CD14-positive monocyte (primary cell): ENCODE data around the gene FBXO28. TPM values are rescaled to one million over a fixed set of nuclear protein-coding genes. Genes with fewer than 3 reads are reported as not detected.

Source experiments
- DNase-seq, 3 donors: peaks; one replicate each; pipeline ENCODE4 v3.0.0-alpha.2; 2011 to 2022
- H2AFZ ChIP-seq: 2 replicates; pipeline ENCODE4 v1.6.0; 2012; ENCODE audit warnings: mild to moderate bottlenecking, low read depth, low read length, inconsistent platforms; ENCODE audit not compliant: insufficient read depth, poor library complexity, severe bottlenecking
- H3K27ac ChIP-seq, 2 donors: 1 replicate in 1 of 2; 2 replicates in 1 of 2; pipeline ENCODE4 v1.5.1; 2012 to 2013; ENCODE audit warnings: low read length in 2 of 2, control low read depth in 1 of 2, inconsistent platforms in 1 of 2, low read depth in 1 of 2, mild to moderate bottlenecking in 1 of 2
- H3K27me3 ChIP-seq, 2 donors: one replicate each; pipeline versions ENCODE4 v1.6.0 to v1.6.1; 2011 to 2013; ENCODE audit warnings: low read length in 2 of 2; ENCODE audit not compliant: control insufficient read depth in 2 of 2, insufficient read depth in 2 of 2
- H3K36me3 ChIP-seq, 2 donors: replicated peaks in 1 of 2; 1 replicate in 1 of 2; 2 replicates in 1 of 2; pipeline versions ENCODE4 v1.5.1 to v1.6.1; 2012 to 2013; ENCODE audit warnings: low read length in 2 of 2, control low read depth in 1 of 2, inconsistent platforms in 1 of 2, mild to moderate bottlenecking in 1 of 2; ENCODE audit not compliant: insufficient read depth in 2 of 2, control insufficient read depth in 1 of 2
- H3K4me1 ChIP-seq, 2 donors: 1 replicate in 1 of 2; 2 replicates in 1 of 2; pipeline versions ENCODE4 v1.5.1 to v1.6.1; 2012 to 2013; ENCODE audit warnings: low read length in 2 of 2, control low read depth in 1 of 2, inconsistent platforms in 1 of 2, mild to moderate bottlenecking in 1 of 2, moderate library complexity in 1 of 2; ENCODE audit not compliant: insufficient read depth in 2 of 2, control insufficient read depth in 1 of 2
- H3K4me2 ChIP-seq: replicated peaks from 2 replicates; pipeline ENCODE3; 2012; ENCODE audit warnings: low read length, moderate library complexity, mild to moderate bottlenecking; ENCODE audit not compliant: poor library complexity, severe bottlenecking; ENCODE audit errors: extremely low read depth
- H3K4me3 ChIP-seq, 3 experiments: fragments of 200-600 bp in 1 of 3; sonication (generic) in 1 of 3; replicated peaks in 1 of 3; 1 replicate in 2 of 3; 2 replicates in 1 of 3; pipeline ENCODE4 v1.5.1; 2011 to 2013; ENCODE audit warnings: low read length in 3 of 3, mild to moderate bottlenecking in 3 of 3, control low read depth in 2 of 3, low read depth in 2 of 3, inconsistent platforms in 1 of 3, moderate library complexity in 1 of 3
- H3K79me2 ChIP-seq: 2 replicates; pipeline ENCODE4 v1.6.0; 2012; ENCODE audit warnings: mild to moderate bottlenecking, control low read depth, inconsistent platforms, low read length, moderate library complexity; ENCODE audit not compliant: insufficient read depth
- H3K9ac ChIP-seq: 2 replicates; pipeline ENCODE4 v1.6.0; 2017; ENCODE audit warnings: low read length, mild to moderate bottlenecking; ENCODE audit not compliant: insufficient read depth, poor library complexity, severe bottlenecking
- H3K9me3 ChIP-seq, 2 donors: replicated peaks in 1 of 2; 1 replicate in 1 of 2; 2 replicates in 1 of 2; pipeline versions ENCODE4 v1.5.1 to v1.6.1; 2012 to 2013; ENCODE audit warnings: low read length in 2 of 2, control low read depth in 1 of 2; ENCODE audit not compliant: control insufficient read depth in 1 of 2, insufficient read depth in 1 of 2
- H4K20me1 ChIP-seq: 2 replicates; pipeline ENCODE4 v1.6.0; 2012; ENCODE audit warnings: mild to moderate bottlenecking, low read length, control low read depth, moderate library complexity; ENCODE audit not compliant: insufficient read depth
- H3K27ac Mint-ChIP-seq, 7 donors: one replicate each; pipeline ENCODE4 v1.8.0; 2020; ENCODE audit warnings: mild to moderate bottlenecking in 7 of 7, mixed read lengths in 7 of 7, moderate library complexity in 6 of 7, inconsistent platforms in 2 of 7
- H3K27me3 Mint-ChIP-seq, 3 donors: one replicate each; pipeline ENCODE4 v1.8.0; 2021 to 2022; ENCODE audit warnings: low read depth in 3 of 3, mild to moderate bottlenecking in 3 of 3, mixed read lengths in 3 of 3, moderate library complexity in 3 of 3, inconsistent platforms in 1 of 3
- H3K36me3 Mint-ChIP-seq, 2 donors: one replicate each; pipeline ENCODE4 v1.8.0; 2020; ENCODE audit warnings: mixed read lengths in 2 of 2, inconsistent platforms in 1 of 2, mild to moderate bottlenecking in 1 of 2
- H3K4me1 Mint-ChIP-seq: one replicate; pipeline ENCODE4 v1.8.0; 2020; ENCODE audit warnings: mild to moderate bottlenecking, mixed read lengths
- H3K4me3 Mint-ChIP-seq, 2 donors: one replicate each; pipeline ENCODE4 v1.8.0; 2020; ENCODE audit warnings: mild to moderate bottlenecking in 2 of 2, mixed read lengths in 2 of 2, moderate library complexity in 1 of 2
- H3K9me3 Mint-ChIP-seq, 7 donors: one replicate each; pipeline ENCODE4 v1.8.0; 2020 to 2022; ENCODE audit warnings: mixed read lengths in 7 of 7, mild to moderate bottlenecking in 6 of 7, moderate library complexity in 6 of 7, inconsistent platforms in 2 of 7
- CTCF ChIP-seq: fragments of 200-600 bp; IDR thresholded peaks from one replicate; pipeline ENCODE4 v1.8.0; 2022; ENCODE audit warnings: antibody characterized with exemption, mild to moderate bottlenecking
- WGBS: methylation state at CpG from one replicate; pipeline ENCODE4 v1.1.5; 2013; ENCODE audit warnings: missing lambda C conversion rate; ENCODE audit not compliant: insufficient coverage; 5-methylcytosine and 5-hydroxymethylcytosine counted together
- intact Hi-C, 2 donors: fragments of 100-400 bp; cut with micrococcal nuclease; formaldehyde crosslinking; loops; one replicate each; pipeline versions ENCODE4 v1.15.0 to v1.15.1; 2023
- polyA plus RNA-seq, 3 donors: library from polyadenylated mRNA; depleted of rRNA in 1 of 3; unstranded in 2 of 3; stranded (reverse) in 1 of 3; fragments of 300-500 nt in 2 of 3; fragments of >200 nt in 1 of 3; fragmentation: Illumina TruSeq in 2 of 3; gene quantifications; 1 replicate in 2 of 3; 2 replicates in 1 of 3; pipeline ENCODE4 v1.2.3, GENCODE V29; 2012 to 2021

The FBXO28 gene
- polyA plus RNA-seq, 3 donors: 12.9 to 15.8 (median 13.0) TPM

GRCh38 chr1:224169718-224170270 is 55.9 kb downstream of the FBXO28 start:
- Histone ChIP-seq H3K27ac (peak overlapping the region; percentile 81 to 86), H3K4me3 (peak overlapping the region in 1 of 3 experiments; percentile 58), H3K36me3 (no peaks in the 10 kb centered on the region), H3K79me2 (no peaks in the 10 kb centered on the region), H3K27me3 (no peaks in the 10 kb centered on the region), H2AFZ (peak overlapping the region; percentile 33), H3K4me1 (peaks cover 31 to 35% of the 10 kb centered on the region in 2 donors), H3K4me2 (peak overlapping the region; percentile 56), H3K9ac (peak overlapping the region; percentile 12), H3K9me3 (no peaks in the 10 kb centered on the region), H4K20me1 (no peaks in the 10 kb centered on the region)
- peaks cover 33% of the 10 kb centered on the region for H3K4me1 Mint-ChIP-seq
- intact Hi-C loops: loop anchor here in 1 of 2 donors (5.0 kb wide), 1 partner anchor 38 kb away; no protein-coding TSS in a partner anchor
- no peaks in the 10 kb centered on the region for H3K36me3 Mint-ChIP-seq
- no peak for TF ChIP-seq CTCF
- peaks cover 0 to 4% (median 2%) of the 10 kb centered on the region in 7 donors for H3K9me3 Mint-ChIP-seq
- WGBS: no CpG with 5 or more reads among the region's 4 CpGs
- H3K4me3 Mint-ChIP-seq: peak overlapping the region in 1 of 2 donors; percentile 77
- H3K27me3 Mint-ChIP-seq: peaks cover under 1 to 3% (median 2%) of the 10 kb centered on the region in 3 donors
- H3K27ac Mint-ChIP-seq: peak overlapping the region; percentile 92 to 98 (median 97)
- peak; percentile 10 to 26 (median 14) for DNase-seq

- Histone ChIP-seq H3K4me2 (peak overlapping the region; percentile 56), H3K79me2 (no peaks in the 10 kb centered on the region), H2AFZ (no peak overlapping the region), H4K20me1 (no peaks in the 10 kb centered on the region), H3K4me3 (peak overlapping the region in 1 of 3 experiments; percentile 6), H3K27me3 (no peaks in the 10 kb centered on the region), H3K36me3 (no peaks in the 10 kb centered on the region), H3K27ac (peak overlapping the region; percentile 81 to 86), H3K9me3 (no peaks in the 10 kb centered on the region), H3K4me1 (peaks cover 31 to 35% of the 10 kb centered on the region in 2 donors), H3K9ac (no peak overlapping the region)
- Mint-ChIP-seq H3K9me3 (peaks cover 0 to 4% (median 2%) of the 10 kb centered on the region in 7 donors), H3K4me3 (no peak overlapping the region), H3K4me1 (peaks cover 35% of the 10 kb centered on the region), H3K36me3 (no peaks in the 10 kb centered on the region), H3K27me3 (peaks cover 2 to 3% (median 2%) of the 10 kb centered on the region in 3 donors), H3K27ac (peak overlapping the region; percentile 90 to 98 (median 97))
- intact Hi-C loops: loop anchor here in 1 of 2 donors (5.0 kb wide), 1 partner anchor 37 kb away; no protein-coding TSS in a partner anchor
- WGBS: 100% methylated on average over 3 of the region's 4 CpGs
- no peak for TF ChIP-seq CTCF
- DNase-seq: peak in 1 of 3 donors; percentile 8
Measured at GRCh38 chr1:224170343-224170742, 56.4 kb downstream of the FBXO28 start.
